ENCODE measurements around the gene SLFN12.
"Not testable (repeated sequence)": the region's sequence is repeated elsewhere in the genome, so short reads cannot be mapped to it uniquely, and the experiment has no call there.

SLFN12 gene

GRCh38 chr17:35406568-35406967 lies 25.7 kb downstream of the SLFN12 start:
- no peak for DNase-seq

GRCh38 chr17:35404360-35404759 lies 27.9 kb downstream of the SLFN12 start:
- DNase-seq = no peak

GRCh38 chr17:35393783-35394182 lies 38.5 kb downstream of the SLFN12 start:
- DNase-seq = not testable (repeated sequence)

- no peak for DNase-seq
These were observed 41.6 kb downstream of the SLFN12 start for GRCh38 chr17:35390663-35391062.

- DNase-seq = no peak
These were observed 42.1 kb downstream of the SLFN12 start for GRCh38 chr17:35390156-35390555.

GRCh38 chr17:35387496-35387895 lies 44.8 kb downstream of the SLFN12 start:
- no peak for DNase-seq

- no peak for DNase-seq
These were observed 54.6 kb downstream of the SLFN12 start for GRCh38 chr17:35377706-35378105.

- DNase-seq = no peak
These were observed 55.2 kb downstream of the SLFN12 start for GRCh38 chr17:35377068-35377467.

GRCh38 chr17:35376245-35376644 lies 56.1 kb downstream of the SLFN12 start:
- DNase-seq = no peak

- DNase-seq = no peak
These were observed 57.4 kb downstream of the SLFN12 start for GRCh38 chr17:35374766-35375344.

- DNase-seq = no peak
These were observed 58.1 kb downstream of the SLFN12 start for GRCh38 chr17:35373984-35374765.

- no peak for DNase-seq
These were observed 58.7 kb downstream of the SLFN12 start, which contains the start of gene SLFN11 for GRCh38 chr17:35373534-35373983. TSS of gene SLFN11 (minus strand) at chr17:35373621. CDS start at chr17:35363807, 9,814 bp downstream.

GRCh38 chr17:35372846-35373533 lies 59.3 kb downstream of the SLFN12 start:
- DNase-seq = no peak

- no peak for DNase-seq
These were observed 60.4 kb downstream of the SLFN12 start for GRCh38 chr17:35371934-35372333.

- DNase-seq = no peak
These were observed 64.0 kb downstream of the SLFN12 start for GRCh38 chr17:35368081-35368830.

- DNase-seq = no peak
These were observed 71.3 kb downstream of the SLFN12 start for GRCh38 chr17:35361027-35361426.

Data from NCI-H2171 treated with DMSO at 0.1 percent for 48 hours (cell line).